Endothelial cell (in vitro differentiated cells): Measurements from ENCODE around the gene PRKAG2. TPM values are rescaled to one million over a fixed set of nuclear protein-coding genes. Genes with fewer than 3 reads are reported as not detected.

Experiments used
- DNase-seq: peaks from one replicate; pipeline ENCODE4 v3.0.0; 2021; ENCODE audit warnings: low spot score
- H3K27ac Mint-ChIP-seq: one replicate; pipeline ENCODE4 v1.8.0; 2021; ENCODE audit warnings: mixed read lengths, inconsistent platforms; ENCODE audit not compliant: unreplicated experiment
- H3K27me3 Mint-ChIP-seq: one replicate; pipeline ENCODE4 v1.8.0; 2021; ENCODE audit warnings: mild to moderate bottlenecking, moderate library complexity, mixed read lengths, inconsistent platforms; ENCODE audit not compliant: unreplicated experiment
- H3K36me3 Mint-ChIP-seq: one replicate; pipeline ENCODE4 v1.8.0; 2021; ENCODE audit warnings: mild to moderate bottlenecking, low read depth, mixed read lengths, inconsistent platforms; ENCODE audit not compliant: unreplicated experiment
- H3K4me1 Mint-ChIP-seq: one replicate; pipeline ENCODE4 v1.8.0; 2021; ENCODE audit warnings: mild to moderate bottlenecking, mixed read lengths, inconsistent platforms; ENCODE audit not compliant: unreplicated experiment
- H3K4me3 Mint-ChIP-seq: one replicate; pipeline ENCODE4 v1.8.0; 2021; ENCODE audit warnings: mild to moderate bottlenecking, mixed read lengths, inconsistent platforms; ENCODE audit not compliant: unreplicated experiment
- H3K9me3 Mint-ChIP-seq: one replicate; pipeline ENCODE4 v1.8.0; 2021; ENCODE audit warnings: mixed read lengths, inconsistent platforms; ENCODE audit not compliant: unreplicated experiment
- CTCF ChIP-seq: fragments of 200-600 bp; sonication (generic); IDR thresholded peaks from one replicate; pipeline ENCODE4 v1.5.0; 2021; ENCODE audit warnings: antibody characterized with exemption; ENCODE audit not compliant: unreplicated experiment
- long read RNA-seq: library from polyadenylated mRNA; unstranded; transcript quantifications from one replicate; pipeline ENCODE4 v2.0.0, GENCODE V29; 2020; ENCODE audit not compliant: unreplicated experiment
- total RNA-seq: library from RNA; stranded (reverse); fragmentation: NEBNext Ultra II Directional; extraction: Animal tissue kit (Norgen Biotek cat#: 25700); gene quantifications from one replicate; pipeline ENCODE4 v1.2.1, GENCODE V29; 2021; ENCODE audit not compliant: unreplicated experiment

PRKAG2 gene
- total RNA-seq, result 16.0 TPM
- long read RNA-seq, partial matches to known transcripts, result 1 of 7 reads
- long read RNA-seq, other reads (novel, unspliced or antisense), result 2 of 7 reads

GRCh38 chr7:151876899-151877777 is at the start of gene PRKAG2:
TSS of gene PRKAG2 (minus strand) at chr7:151877115. CDS start at chr7:151876620, 495 bp downstream.
- DNase-seq, result peak; percentile 40
- peaks cover 18% of the 10 kb centered on the region for H3K27me3 Mint-ChIP-seq
- peaks cover 3% of the 10 kb centered on the region for H3K4me1 Mint-ChIP-seq
- no peak for TF ChIP-seq CTCF
- H3K9me3 Mint-ChIP-seq, result no peaks in the 10 kb centered on the region
- H3K36me3 Mint-ChIP-seq, result no peaks in the 10 kb centered on the region
- peak within 1 kb of the TSS; percentile 77 for H3K27ac Mint-ChIP-seq
- H3K4me3 Mint-ChIP-seq, result peak within 1 kb of the TSS; percentile 90

GRCh38 chr7:151926336-151926712 is 49.4 kb upstream of the PRKAG2 start:
- no peak overlapping the region for H3K4me3 Mint-ChIP-seq
- no peak overlapping the region for H3K27ac Mint-ChIP-seq
- no peak for DNase-seq
- H3K36me3 Mint-ChIP-seq, result no peaks in the 10 kb centered on the region
- no peaks in the 10 kb centered on the region for H3K9me3 Mint-ChIP-seq
- peaks cover 3% of the 10 kb centered on the region for H3K27me3 Mint-ChIP-seq
- TF ChIP-seq CTCF, result no peak
- peaks cover 2% of the 10 kb centered on the region for H3K4me1 Mint-ChIP-seq

GRCh38 chr7:151925446-151926335 is 48.8 kb upstream of the PRKAG2 start:
- Mint-ChIP-seq H3K9me3 (no peaks in the 10 kb centered on the region), H3K4me1 (peaks cover 2% of the 10 kb centered on the region), H3K4me3 (no peak overlapping the region), H3K27me3 (peaks cover 3% of the 10 kb centered on the region), H3K27ac (no peak overlapping the region), H3K36me3 (no peaks in the 10 kb centered on the region)
- no peak for TF ChIP-seq CTCF
- DNase-seq, result no peak

GRCh38 chr7:151924508-151924907 is 47.6 kb upstream of the PRKAG2 start:
- Mint-ChIP-seq H3K9me3 (no peaks in the 10 kb centered on the region), H3K4me1 (peaks cover 2% of the 10 kb centered on the region), H3K36me3 (no peaks in the 10 kb centered on the region), H3K27me3 (peaks cover 8% of the 10 kb centered on the region), H3K27ac (no peak overlapping the region), H3K4me3 (no peak overlapping the region)
- TF ChIP-seq CTCF, result no peak
- no peak for DNase-seq
